Measurements from ENCODE around the gene SURF6.
"Not testable (repeated sequence)": the region's sequence is repeated elsewhere in the genome, so short reads cannot be mapped to it uniquely, and the experiment has no call there.

Gene SURF6

GRCh38 chr9:133305731-133306130 is 30.3 kb downstream of the SURF6 start:
- TF ChIP-seq CTCF (IDR thresholded peaks at IDR 0.05; ENCODE audit: low read depth, low read length) = no peak
- in situ Hi-C loops (cut with HindIII; ENCODE audit: low sequenced_read_pairs) = no loop called here
- no peak overlapping the region for H3K4me3 ChIP-seq (ENCODE audit: low read depth, low read length)
- DNase-seq (ENCODE audit: low read depth, low spot score) = no peak

- DNase-seq (ENCODE audit: low read depth, low spot score) = no peak
- in situ Hi-C loops (cut with HindIII; ENCODE audit: low sequenced_read_pairs) = no loop called here
Observed at GRCh38 chr9:133304477-133305377, 31.3 kb downstream of the SURF6 start.

GRCh38 chr9:133304158-133304470 is 31.9 kb downstream of the SURF6 start:
- TF ChIP-seq CTCF (IDR thresholded peaks at IDR 0.05; ENCODE audit: low read depth, low read length) = no peak
- no peak for DNase-seq (ENCODE audit: low read depth, low spot score)
- in situ Hi-C loops (cut with HindIII; ENCODE audit: low sequenced_read_pairs) = no loop called here
- no peak overlapping the region for H3K4me3 ChIP-seq (ENCODE audit: low read depth, low read length)

More at GRCh38 chr9:133304477-133305377, 31.3 kb downstream of the SURF6 start:
- H3K4me3 ChIP-seq (ENCODE audit: low read depth, low read length) = no peak overlapping the region
- no peak for TF ChIP-seq CTCF (IDR thresholded peaks at IDR 0.05; ENCODE audit: low read depth, low read length)

- DNase-seq (ENCODE audit: low read depth, low spot score) = no peak
- H3K4me3 ChIP-seq (ENCODE audit: low read depth, low read length) = no peak overlapping the region
- in situ Hi-C loops (cut with HindIII; ENCODE audit: low sequenced_read_pairs) = no loop called here
- TF ChIP-seq CTCF (IDR thresholded peaks at IDR 0.05; ENCODE audit: low read depth, low read length) = no peak
Observed at GRCh38 chr9:133303266-133304157, 32.5 kb downstream of the SURF6 start.

GRCh38 chr9:133301253-133302230 is 34.4 kb downstream of the SURF6 start:
- in situ Hi-C loops (cut with HindIII; ENCODE audit: low sequenced_read_pairs) = no loop called here
- H3K4me3 ChIP-seq (ENCODE audit: low read depth, low read length) = no peak overlapping the region
- TF ChIP-seq CTCF (IDR thresholded peaks at IDR 0.05; ENCODE audit: low read depth, low read length) = no peak
- DNase-seq (ENCODE audit: low read depth, low spot score) = no peak

GRCh38 chr9:133299996-133300395 is 36.0 kb downstream of the SURF6 start:
- DNase-seq (ENCODE audit: low read depth, low spot score); in situ Hi-C loops (cut with HindIII; ENCODE audit: low sequenced_read_pairs); H3K4me3 ChIP-seq (ENCODE audit: low read depth, low read length): not testable (repeated sequence)

Data from astrocyte of the spinal cord (primary cell).